GM15510 (cell line): ENCODE results near the gene NPDC1.

Experiments used
- POLR2A ChIP-seq: IDR thresholded peaks from 3 replicates; pipeline ENCODE4 v1.6.1; 2011; ENCODE audit warnings: borderline replicate concordance; ENCODE audit not compliant: insufficient read length; ENCODE audit errors: extremely low read depth

NPDC1 gene

GRCh38 chr9:137020771-137021567 lies 25.0 kb downstream of the NPDC1 start:
- TF ChIP-seq POLR2A = no peak

DNA sequence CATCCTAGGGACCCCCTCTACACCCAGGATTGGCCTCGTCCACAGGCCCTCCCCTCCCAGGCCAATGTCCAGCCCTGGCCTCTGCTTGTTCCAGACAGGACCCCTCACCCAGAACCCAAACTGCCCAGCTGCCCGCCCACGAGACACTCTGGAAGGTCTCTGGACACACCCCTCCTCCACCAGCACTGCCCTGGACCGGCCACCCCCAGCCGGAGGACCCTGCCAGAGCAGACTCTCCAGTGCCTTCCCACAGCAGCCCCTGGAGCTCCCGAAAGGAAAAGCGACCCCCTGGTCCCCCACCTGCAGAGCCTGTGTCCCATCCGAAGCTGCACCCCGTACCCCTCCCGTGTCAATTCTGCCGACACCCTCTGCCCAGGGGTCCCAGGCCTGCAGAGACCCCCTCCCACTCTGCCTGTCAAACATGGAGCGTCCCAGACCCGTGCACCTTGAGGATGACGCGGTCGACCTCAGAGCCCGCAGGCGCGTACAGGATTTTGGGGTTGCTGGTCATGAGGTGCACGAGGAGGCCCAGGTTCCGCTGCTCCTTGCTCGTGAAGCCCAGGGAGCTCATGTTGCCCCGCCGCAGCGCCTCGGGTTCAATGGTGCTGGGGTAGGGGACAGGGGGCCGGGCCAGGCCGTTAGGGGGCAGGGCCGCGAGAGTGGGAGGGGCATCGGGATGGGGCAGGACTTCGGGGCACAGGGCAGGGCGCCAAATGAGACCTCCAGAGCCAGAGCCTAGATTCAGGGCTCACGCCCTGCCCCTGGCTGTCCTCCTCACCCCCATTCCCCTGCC lies 25.9 kb downstream of the NPDC1 start:
- no peak for TF ChIP-seq POLR2A

- no peak for TF ChIP-seq POLR2A
Measured at GRCh38 chr9:137018761-137019559, 27.0 kb downstream of the NPDC1 start.

GRCh38 chr9:137017791-137018497 lies 28.0 kb downstream of the NPDC1 start:
- no peak for TF ChIP-seq POLR2A

GRCh38 chr9:137017071-137017470 lies 28.9 kb downstream of the NPDC1 start:
- no peak for TF ChIP-seq POLR2A

GRCh38 chr9:137016436-137016835 lies 29.5 kb downstream of the NPDC1 start:
- no peak for TF ChIP-seq POLR2A

- TF ChIP-seq POLR2A = no peak
Measured at GRCh38 chr9:137015976-137016375, 30.0 kb downstream of the NPDC1 start.

DNA sequence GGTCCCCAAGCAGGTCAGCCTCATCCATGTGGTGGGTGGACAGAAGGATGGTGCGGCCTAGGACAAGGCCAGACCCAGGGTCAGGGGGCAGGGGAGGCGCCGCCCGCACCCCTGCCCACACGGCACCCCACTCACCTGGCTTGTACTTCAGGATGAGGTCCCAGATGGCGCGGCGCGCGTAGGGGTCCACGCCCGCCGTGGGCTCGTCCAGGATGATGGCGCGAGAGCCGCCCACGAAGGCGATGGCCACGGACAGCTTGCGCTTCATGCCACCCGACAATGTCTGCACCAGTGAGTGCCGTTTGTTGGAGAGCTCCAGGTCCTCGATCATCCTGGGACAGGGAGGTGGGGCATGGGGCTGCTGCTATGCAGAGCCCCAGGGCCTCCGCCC lies 30.4 kb downstream of the NPDC1 start:
- TF ChIP-seq POLR2A = no peak

- no peak for TF ChIP-seq POLR2A
Measured at GRCh38 chr9:137014776-137015539, 31.0 kb downstream of the NPDC1 start.

GRCh38 chr9:137014166-137014565 lies 31.8 kb downstream of the NPDC1 start:
- TF ChIP-seq POLR2A = no peak

DNA sequence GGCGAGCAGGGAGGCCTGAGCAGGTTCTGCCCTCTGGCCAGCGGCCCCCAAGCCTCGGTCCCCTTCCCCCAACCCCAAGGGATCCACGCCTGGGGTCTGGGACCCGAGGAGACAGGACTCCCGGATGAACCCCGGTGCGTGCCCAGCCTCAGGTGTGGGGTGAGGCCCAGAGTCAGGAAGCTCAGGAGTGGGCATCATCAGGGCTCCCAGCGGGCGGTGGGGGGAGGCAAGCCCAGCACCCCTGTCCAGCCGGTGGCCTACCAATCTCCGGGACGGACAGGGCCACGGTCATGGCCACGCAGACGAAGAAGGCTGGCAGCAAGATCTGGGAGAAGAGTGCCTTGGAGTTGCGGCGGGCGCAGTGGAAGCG lies 32.4 kb downstream of the NPDC1 start:
- TF ChIP-seq POLR2A = no peak

DNA sequence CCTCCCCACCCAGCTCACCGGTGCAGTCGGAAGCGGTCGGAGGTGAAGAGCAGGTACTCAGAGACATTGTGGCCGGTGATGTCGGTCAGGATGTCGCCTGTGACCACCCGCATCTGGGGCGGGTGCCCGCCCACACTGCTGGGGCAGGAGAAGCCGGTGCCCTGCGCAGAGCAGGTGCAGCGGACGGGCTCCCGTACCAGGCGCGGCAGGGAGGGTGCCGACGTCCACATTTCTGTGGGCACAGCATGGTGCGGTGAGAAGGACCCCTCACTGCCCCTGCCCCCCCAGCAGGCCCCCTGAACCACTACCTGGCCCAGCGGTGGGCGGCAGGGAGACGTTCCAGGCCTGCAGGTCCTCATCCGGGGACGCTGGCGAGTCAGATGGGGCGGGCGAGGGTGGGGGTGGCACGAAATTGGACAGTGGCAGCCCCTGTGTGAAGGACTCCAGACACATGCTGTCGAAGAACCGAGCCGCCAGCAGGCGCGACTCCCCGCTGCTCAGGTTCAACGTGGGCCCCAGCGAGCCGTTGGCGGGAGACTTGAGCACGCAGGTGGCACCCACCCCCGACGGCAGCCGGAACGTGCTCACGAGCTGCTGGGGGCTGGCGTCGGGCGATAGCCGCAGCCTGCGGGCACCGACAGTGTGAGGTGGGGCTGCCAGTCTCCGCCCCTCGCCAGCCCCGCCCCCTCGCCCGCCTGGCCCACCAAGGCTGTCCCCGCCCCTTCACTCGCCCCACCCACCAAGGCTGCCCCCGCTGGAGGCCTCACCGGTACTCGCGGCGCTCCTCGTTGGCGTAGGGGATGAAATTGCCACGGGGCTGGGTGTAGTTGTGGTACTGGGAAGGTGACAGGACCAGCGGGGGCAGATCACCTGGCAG lies 33.0 kb downstream of the NPDC1 start:
- TF ChIP-seq POLR2A = no peak

DNA sequence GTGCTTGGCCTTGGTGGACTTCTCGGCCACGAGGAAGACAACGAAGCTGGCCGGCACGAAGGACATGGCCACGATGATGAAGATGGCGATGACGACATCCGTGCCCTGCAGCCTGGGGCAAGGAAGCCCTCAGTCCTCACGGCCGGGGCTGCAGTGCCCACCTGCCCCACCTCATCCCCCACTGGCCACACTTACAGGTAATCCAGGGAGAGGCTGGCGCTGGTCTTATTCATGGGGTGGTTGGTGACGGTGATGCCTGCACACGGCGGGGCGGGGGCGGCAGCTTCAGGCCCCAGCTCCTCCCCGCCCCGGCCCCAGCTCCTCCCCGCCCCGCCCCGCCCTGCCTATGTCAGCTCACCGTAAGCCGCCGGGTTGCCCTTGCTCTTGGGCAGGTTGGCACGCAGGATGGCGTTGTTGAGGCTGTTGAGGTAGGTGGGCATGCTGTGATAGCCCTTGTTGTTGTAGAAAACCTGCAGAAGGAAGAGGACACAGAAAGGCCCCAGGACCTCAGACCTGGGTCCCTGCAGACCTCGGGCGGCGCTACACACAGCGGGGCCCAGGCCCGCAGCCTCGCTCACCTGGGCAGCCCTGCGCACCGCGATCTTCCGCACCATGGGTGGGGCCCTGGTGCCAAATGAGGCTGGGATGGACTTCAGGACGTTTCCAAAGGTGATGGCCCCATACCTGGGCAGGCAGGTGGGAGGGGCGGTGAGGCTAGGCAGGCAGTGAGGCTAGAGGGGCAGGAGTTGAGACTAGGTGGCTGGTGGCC lies 33.9 kb downstream of the NPDC1 start:
- no peak for TF ChIP-seq POLR2A

GRCh38 chr9:137011156-137011555 lies 34.8 kb downstream of the NPDC1 start:
- TF ChIP-seq POLR2A = no peak
